ENCODE measurements around the gene RET.

Gene RET

DNA sequence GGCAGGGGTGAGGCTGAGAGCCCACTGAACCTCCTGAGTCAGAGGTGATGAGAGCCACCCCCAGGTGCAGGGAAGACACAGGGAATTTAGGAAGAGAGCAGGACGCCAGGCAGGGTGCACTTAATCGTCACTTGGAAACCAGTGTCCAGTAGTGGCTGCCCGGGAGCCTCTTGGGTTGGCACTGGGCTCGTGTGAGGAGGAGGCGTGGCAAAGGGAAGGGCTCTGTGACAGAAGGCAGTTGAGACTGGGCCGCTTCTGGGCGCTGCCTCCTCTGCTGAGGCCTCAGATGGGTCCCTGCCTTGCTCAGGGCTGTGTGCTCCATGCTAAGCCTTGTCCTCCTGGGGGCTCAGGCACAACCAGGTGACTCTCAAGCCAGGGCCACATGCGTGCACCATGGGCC lies 13.3 kb downstream of the RET start:
- Histone ChIP-seq H3K27me3 (ENCODE audit: low read depth, low read length) (no peaks in the 10 kb centered on the region), H3K4me2 (ENCODE audit: low read length) (no peak overlapping the region), H3K4me3 (ENCODE audit: low read length) (no peak overlapping the region), H2AFZ (ENCODE audit: low read depth, low read length) (no peak overlapping the region), H3K27ac (ENCODE audit: low read length) (no peak overlapping the region), H3K9me3 (ENCODE audit: insufficient read depth, low read length) (no peaks in the 10 kb centered on the region), H3K9ac (ENCODE audit: low read length) (no peak overlapping the region), H4K20me1 (ENCODE audit: insufficient read depth, low read length) (no peaks in the 10 kb centered on the region), H3K4me1 (ENCODE audit: low read length) (no peaks in the 10 kb centered on the region), H3K79me2 (ENCODE audit: low read length) (no peaks in the 10 kb centered on the region), H3K36me3 (replicated peaks; ENCODE audit: low read depth, low read length) (no peaks in the 10 kb centered on the region)
- TF ChIP-seq, protein P1, sequence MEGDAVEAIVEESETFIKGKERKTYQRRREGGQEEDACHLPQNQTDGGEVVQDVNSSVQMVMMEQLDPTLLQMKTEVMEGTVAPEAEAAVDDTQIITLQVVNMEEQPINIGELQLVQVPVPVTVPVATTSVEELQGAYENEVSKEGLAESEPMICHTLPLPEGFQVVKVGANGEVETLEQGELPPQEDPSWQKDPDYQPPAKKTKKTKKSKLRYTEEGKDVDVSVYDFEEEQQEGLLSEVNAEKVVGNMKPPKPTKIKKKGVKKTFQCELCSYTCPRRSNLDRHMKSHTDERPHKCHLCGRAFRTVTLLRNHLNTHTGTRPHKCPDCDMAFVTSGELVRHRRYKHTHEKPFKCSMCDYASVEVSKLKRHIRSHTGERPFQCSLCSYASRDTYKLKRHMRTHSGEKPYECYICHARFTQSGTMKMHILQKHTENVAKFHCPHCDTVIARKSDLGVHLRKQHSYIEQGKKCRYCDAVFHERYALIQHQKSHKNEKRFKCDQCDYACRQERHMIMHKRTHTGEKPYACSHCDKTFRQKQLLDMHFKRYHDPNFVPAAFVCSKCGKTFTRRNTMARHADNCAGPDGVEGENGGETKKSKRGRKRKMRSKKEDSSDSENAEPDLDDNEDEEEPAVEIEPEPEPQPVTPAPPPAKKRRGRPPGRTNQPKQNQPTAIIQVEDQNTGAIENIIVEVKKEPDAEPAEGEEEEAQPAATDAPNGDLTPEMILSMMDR (IDR thresholded peaks at IDR 0.05; ENCODE audit: low read depth, low read length) = no peak
- TF ChIP-seq EZH2phosphoT487 (IDR thresholded peaks at IDR 0.05; ENCODE audit: low read depth) = no peak

DNA sequence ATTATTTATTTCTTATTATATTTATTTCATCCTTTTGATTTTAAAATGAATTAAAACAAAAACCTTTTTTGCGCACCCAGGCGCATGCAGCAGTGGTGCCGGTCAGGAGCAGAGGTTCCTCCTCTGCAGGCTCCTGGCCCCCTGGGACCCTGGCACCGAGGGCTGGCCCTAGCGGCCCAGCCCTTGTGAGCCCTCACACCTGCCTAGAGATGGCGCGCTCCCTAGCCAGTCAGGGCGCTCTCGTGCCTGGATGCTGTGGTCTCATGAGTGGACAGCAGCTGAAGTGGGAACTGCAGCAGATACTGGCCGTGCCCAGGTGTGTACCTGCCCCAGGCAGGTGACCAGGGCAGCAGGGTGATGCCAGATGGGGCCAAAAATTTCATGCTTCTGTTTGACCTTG lies 13.8 kb downstream of the RET start:
- H3K27ac ChIP-seq (ENCODE audit: low read length) = no peak overlapping the region
- no peak for TF ChIP-seq EZH2phosphoT487 (IDR thresholded peaks at IDR 0.05; ENCODE audit: low read depth)
- TF ChIP-seq, protein P1 (IDR thresholded peaks at IDR 0.05; ENCODE audit: low read depth, low read length) = no peak
- H4K20me1 ChIP-seq (ENCODE audit: insufficient read depth, low read length) = no peaks in the 10 kb centered on the region
- H3K4me2 ChIP-seq (ENCODE audit: low read length) = no peak overlapping the region
- H3K36me3 ChIP-seq (replicated peaks; ENCODE audit: low read depth, low read length) = no peaks in the 10 kb centered on the region
- H2AFZ ChIP-seq (ENCODE audit: low read depth, low read length) = no peak overlapping the region
- no peaks in the 10 kb centered on the region for H3K9me3 ChIP-seq (ENCODE audit: insufficient read depth, low read length)
- H3K4me3 ChIP-seq (ENCODE audit: low read length) = no peak overlapping the region
- H3K9ac ChIP-seq (ENCODE audit: low read length) = no peak overlapping the region
- no peaks in the 10 kb centered on the region for H3K79me2 ChIP-seq (ENCODE audit: low read length)
- H3K4me1 ChIP-seq (ENCODE audit: low read length) = no peaks in the 10 kb centered on the region
- no peaks in the 10 kb centered on the region for H3K27me3 ChIP-seq (ENCODE audit: low read depth, low read length)

DNA sequence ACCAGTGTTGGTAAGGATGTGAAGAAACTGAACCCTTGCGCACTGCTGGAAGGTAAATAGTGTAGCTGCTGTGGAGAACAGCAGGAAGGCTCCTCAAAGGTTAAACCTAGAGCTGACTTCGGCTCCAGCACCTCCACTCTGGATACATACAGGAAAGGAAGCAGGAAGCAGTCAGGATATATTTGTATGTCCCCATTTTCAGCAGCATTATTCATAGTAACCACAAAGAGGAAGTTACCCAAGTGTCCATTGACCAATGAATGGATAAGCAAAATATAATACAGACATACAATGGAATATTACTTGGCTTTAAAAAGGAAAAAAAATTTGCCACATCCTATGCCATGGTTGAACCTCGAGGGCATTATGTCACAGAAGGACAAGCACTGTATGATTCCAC lies 15.0 kb downstream of the RET start:
- TF ChIP-seq, protein P1 (IDR thresholded peaks at IDR 0.05; ENCODE audit: low read depth, low read length) = no peak
- TF ChIP-seq EZH2phosphoT487 (IDR thresholded peaks at IDR 0.05; ENCODE audit: low read depth) = no peak
- Histone ChIP-seq H4K20me1 (ENCODE audit: insufficient read depth, low read length) (no peaks in the 10 kb centered on the region), H3K36me3 (replicated peaks; ENCODE audit: low read depth, low read length) (no peaks in the 10 kb centered on the region), H2AFZ (ENCODE audit: low read depth, low read length) (no peak overlapping the region), H3K27ac (ENCODE audit: low read length) (no peak overlapping the region), H3K79me2 (ENCODE audit: low read length) (no peaks in the 10 kb centered on the region), H3K9me3 (ENCODE audit: insufficient read depth, low read length) (no peaks in the 10 kb centered on the region), H3K4me1 (ENCODE audit: low read length) (no peaks in the 10 kb centered on the region), H3K27me3 (ENCODE audit: low read depth, low read length) (no peaks in the 10 kb centered on the region), H3K9ac (ENCODE audit: low read length) (no peak overlapping the region), H3K4me3 (ENCODE audit: low read length) (no peak overlapping the region), H3K4me2 (ENCODE audit: low read length) (no peak overlapping the region)

DNA sequence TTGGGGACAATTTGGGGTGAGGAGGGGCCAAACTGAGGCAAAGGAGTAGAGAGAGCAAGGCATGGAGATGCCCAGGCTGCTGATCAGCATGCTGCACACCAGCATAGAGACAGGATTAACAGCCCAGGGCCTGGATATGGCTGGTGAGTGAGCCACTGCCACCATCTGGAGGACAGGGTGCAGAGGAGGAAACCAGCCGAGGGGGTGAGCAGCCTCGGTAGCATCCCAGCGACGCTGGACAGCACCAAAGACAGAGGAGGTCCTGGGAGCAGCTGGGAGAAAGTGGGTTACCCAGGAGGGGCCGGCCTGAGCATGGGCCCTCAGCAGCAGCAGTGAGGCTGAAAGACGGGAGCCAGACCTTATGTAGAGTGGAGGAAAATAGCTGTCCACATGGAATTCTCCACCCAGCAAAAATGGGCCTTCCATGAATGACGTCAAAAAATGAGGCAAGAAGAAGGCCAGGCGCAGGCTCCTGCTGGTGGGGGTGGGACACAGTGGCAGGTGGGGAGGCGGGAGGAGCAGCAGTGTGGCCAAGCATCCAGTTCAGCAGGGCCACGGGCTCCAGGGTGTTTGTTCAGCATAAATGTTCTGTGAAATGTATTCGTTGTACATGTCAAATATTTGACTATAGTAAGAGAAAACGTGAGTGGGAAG lies 16.7 kb downstream of the RET start:
- Histone ChIP-seq H3K4me2 (ENCODE audit: low read length) (no peak overlapping the region), H3K79me2 (ENCODE audit: low read length) (no peaks in the 10 kb centered on the region), H2AFZ (ENCODE audit: low read depth, low read length) (no peak overlapping the region), H3K9ac (ENCODE audit: low read length) (no peak overlapping the region), H3K27ac (ENCODE audit: low read length) (no peak overlapping the region), H3K9me3 (ENCODE audit: insufficient read depth, low read length) (no peaks in the 10 kb centered on the region), H3K27me3 (ENCODE audit: low read depth, low read length) (no peaks in the 10 kb centered on the region), H3K36me3 (replicated peaks; ENCODE audit: low read depth, low read length) (no peaks in the 10 kb centered on the region), H3K4me1 (ENCODE audit: low read length) (no peaks in the 10 kb centered on the region), H4K20me1 (ENCODE audit: insufficient read depth, low read length) (no peaks in the 10 kb centered on the region), H3K4me3 (ENCODE audit: low read length) (no peak overlapping the region)
- TF ChIP-seq, protein P1 (IDR thresholded peaks at IDR 0.05; ENCODE audit: low read depth, low read length) = no peak
- no peak for TF ChIP-seq EZH2phosphoT487 (IDR thresholded peaks at IDR 0.05; ENCODE audit: low read depth)

Measured in OCI-LY3 (cell line).